ENCODE measurements around the gene IL1A.

- TF ChIP-seq POLR2A (IDR thresholded peaks at IDR 0.05) (no peak), CTCF (IDR thresholded peaks at IDR 0.05 in 8 of 11, conservative IDR thresholded peaks at IDR 0.05 in 3 of 11) (no peak), POLR2AphosphoS5 (IDR thresholded peaks at IDR 0.05) (no peak)
Observed at GRCh38 chr2:112774536-112775285, 9.6 kb downstream of the IL1A start.
